Measurements from ENCODE around the gene ATP5PO. TPM values are rescaled to one million over a fixed set of nuclear protein-coding genes. Genes with fewer than 3 reads are reported as not detected.

The ATP5PO gene
- total RNA-seq, 4 donors from 2014 or later, result 119 to 324 (median 148) TPM

DNA sequence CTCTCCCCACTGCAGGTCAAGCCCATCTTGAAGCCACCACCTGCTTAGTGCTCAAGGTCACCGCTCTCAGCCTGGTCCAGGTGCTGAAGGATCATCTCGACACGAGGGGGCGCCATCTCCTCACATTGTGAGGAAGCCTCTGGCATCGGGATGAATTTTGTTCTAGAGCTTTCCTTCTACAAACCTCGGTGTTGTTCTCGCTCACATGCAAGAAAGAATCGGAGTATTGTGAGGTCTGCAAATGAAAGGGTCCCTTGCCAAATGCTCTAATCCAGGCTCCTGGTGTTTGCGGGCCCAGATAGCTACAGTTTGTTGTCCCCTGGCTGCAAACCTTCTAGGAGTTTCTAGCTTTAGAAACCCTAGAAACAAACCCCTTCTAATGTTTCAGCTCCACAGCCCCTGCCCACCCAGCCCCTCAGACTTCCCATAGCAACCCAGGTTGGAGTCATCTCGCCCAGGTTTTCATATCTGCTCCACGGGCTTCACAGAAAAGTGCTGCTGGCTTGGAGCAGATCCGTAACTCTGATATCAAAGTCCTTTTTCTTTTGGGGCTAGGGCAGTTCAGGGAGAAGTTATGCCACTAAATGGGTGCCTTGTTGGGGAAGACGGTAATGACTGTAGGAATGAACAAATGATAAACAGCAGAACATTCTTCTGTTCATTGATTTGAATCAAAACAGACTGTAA is 8.6 kb upstream of the ATP5PO start:
- Histone ChIP-seq H3K27ac (peak overlapping the region; percentile 14 to 74), H3K9me3 (no peaks in the 10 kb centered on the region), H3K4me1 (no peaks in the 10 kb centered on the region), H3K4me3 (no peak overlapping the region), H3K27me3 (no peaks in the 10 kb centered on the region), H3K36me3 (no peaks in the 10 kb centered on the region)
- intact Hi-C loops (cut with DNase I; ENCODE audit: low total_unique reads), result no loop called here
- TF ChIP-seq, protein P1, sequence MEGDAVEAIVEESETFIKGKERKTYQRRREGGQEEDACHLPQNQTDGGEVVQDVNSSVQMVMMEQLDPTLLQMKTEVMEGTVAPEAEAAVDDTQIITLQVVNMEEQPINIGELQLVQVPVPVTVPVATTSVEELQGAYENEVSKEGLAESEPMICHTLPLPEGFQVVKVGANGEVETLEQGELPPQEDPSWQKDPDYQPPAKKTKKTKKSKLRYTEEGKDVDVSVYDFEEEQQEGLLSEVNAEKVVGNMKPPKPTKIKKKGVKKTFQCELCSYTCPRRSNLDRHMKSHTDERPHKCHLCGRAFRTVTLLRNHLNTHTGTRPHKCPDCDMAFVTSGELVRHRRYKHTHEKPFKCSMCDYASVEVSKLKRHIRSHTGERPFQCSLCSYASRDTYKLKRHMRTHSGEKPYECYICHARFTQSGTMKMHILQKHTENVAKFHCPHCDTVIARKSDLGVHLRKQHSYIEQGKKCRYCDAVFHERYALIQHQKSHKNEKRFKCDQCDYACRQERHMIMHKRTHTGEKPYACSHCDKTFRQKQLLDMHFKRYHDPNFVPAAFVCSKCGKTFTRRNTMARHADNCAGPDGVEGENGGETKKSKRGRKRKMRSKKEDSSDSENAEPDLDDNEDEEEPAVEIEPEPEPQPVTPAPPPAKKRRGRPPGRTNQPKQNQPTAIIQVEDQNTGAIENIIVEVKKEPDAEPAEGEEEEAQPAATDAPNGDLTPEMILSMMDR (IDR thresholded peaks at IDR 0.05), result peak; percentile 91 to 95 (median 92)
- no peak for TF ChIP-seq POLR2A (IDR thresholded peaks at IDR 0.05)
- peak; percentile 86 to 89 for DNase-seq

DNA sequence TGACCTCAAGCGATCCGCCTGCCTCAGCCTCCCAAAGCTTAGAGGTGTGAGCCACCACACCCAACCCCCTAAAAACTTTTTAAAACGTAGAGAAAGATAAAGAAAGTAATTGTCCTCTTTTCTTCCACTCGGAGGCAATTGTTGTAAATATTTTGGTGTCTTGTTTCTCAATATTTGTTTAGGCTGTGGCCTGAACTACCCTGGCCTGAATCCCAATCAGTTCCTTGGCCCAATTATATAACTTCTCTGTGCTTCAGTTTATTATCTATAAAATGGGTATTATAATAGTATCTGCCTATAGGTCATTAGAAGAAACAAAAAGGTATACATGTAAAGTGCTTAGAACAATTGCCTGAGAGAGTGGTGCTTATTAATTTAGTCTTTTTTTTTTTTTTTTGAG is 1.8 kb upstream of the ATP5PO start:
- Histone ChIP-seq H3K9me3 (no peaks in the 10 kb centered on the region), H3K36me3 (no peaks in the 10 kb centered on the region), H3K27me3 (no peaks in the 10 kb centered on the region), H3K27ac (no peak overlapping the region), H3K4me1 (no peaks in the 10 kb centered on the region), H3K4me3 (no peak overlapping the region)
- DNase-seq, result no peak
- no peak for TF ChIP-seq POLR2A (IDR thresholded peaks at IDR 0.05)
- TF ChIP-seq, protein P1 (IDR thresholded peaks at IDR 0.05), result no peak
- intact Hi-C loops (cut with DNase I; ENCODE audit: low total_unique reads), result no loop called here

DNA sequence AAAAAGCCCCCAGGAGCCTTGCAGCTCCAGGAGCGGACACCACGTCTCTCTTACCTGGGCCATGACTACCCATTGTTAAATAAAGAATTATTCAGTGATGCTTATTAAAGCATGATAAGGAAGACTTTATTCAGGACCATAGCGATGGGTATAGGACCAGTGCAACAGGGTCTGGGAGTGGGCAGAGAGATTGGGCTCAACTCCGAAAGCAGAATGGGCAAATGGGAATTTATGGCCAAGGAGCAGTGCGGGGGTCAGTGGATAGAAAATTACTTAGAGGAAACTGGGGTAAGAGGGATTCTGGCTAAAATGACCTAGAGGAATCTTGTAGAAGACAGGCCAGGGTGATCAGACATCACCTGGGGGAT is 580 bp upstream of the ATP5PO start:
- intact Hi-C loops (cut with DNase I; ENCODE audit: low total_unique reads), result no loop called here
- H3K9me3 ChIP-seq, result no peaks in the 10 kb centered on the region
- H3K36me3 ChIP-seq, result no peaks in the 10 kb centered on the region
- peak overlapping the region; percentile 87 to 91 for H3K27ac ChIP-seq
- no peaks in the 10 kb centered on the region for H3K27me3 ChIP-seq
- no peak for TF ChIP-seq POLR2A (IDR thresholded peaks at IDR 0.05)
- TF ChIP-seq, protein P1 (IDR thresholded peaks at IDR 0.05), result no peak
- H3K4me3 ChIP-seq, result peak overlapping the region; percentile 83 to 94
- DNase-seq, result no peak
- no peaks in the 10 kb centered on the region for H3K4me1 ChIP-seq

DNA sequence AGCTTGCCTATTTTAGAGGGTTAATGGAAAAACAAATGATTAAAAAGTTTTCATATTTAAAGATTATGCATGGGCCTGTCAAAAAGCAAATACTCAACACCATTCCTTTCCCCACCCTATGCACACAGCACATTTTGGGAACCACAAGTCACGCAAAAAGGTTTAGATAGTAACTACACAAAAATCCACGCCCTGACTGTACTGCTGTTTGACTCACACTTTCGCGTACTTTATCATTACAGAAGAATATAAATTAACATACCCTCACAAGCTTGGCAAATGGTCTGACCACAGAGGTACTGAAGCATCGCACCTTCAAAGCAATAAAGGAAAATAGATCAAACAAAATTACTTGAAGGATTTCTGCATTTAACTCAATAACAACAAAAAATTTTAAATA is 1.4 kb downstream of the ATP5PO start:
- no peaks in the 10 kb centered on the region for H3K36me3 ChIP-seq
- no peak overlapping the region for H3K27ac ChIP-seq
- no peak for DNase-seq
- H3K4me1 ChIP-seq, result no peaks in the 10 kb centered on the region
- H3K9me3 ChIP-seq, result no peaks in the 10 kb centered on the region
- TF ChIP-seq POLR2A (IDR thresholded peaks at IDR 0.05), result no peak
- TF ChIP-seq, protein P1 (IDR thresholded peaks at IDR 0.05), result no peak
- no peaks in the 10 kb centered on the region for H3K27me3 ChIP-seq
- no peak overlapping the region for H3K4me3 ChIP-seq
- intact Hi-C loops (cut with DNase I; ENCODE audit: low total_unique reads), result no loop called here

DNA sequence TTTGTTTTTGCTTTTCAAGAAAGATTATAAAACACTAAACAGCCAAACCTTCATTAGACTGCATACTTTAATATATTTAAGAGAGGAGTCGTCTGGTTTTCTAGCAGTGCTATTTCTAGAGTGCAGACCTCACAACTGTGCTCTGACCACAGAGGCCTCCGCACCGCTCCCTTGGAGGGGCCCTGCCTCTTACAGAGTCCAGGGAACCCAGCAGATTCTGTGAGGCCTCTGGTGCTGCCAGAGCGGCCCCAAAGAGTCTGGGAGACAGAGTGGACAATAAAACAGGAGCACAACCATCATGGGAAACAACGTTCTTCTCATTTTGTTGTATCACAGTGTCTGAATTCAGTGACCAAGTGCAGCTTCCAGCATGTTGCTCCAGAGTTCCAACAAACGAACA is 5.8 kb downstream of the ATP5PO start:
- intact Hi-C loops (cut with DNase I; ENCODE audit: low total_unique reads), result no loop called here
- Histone ChIP-seq H3K9me3 (no peaks in the 10 kb centered on the region), H3K27ac (no peak overlapping the region), H3K27me3 (no peaks in the 10 kb centered on the region), H3K36me3 (no peaks in the 10 kb centered on the region), H3K4me3 (no peak overlapping the region), H3K4me1 (no peaks in the 10 kb centered on the region)
- no peak for TF ChIP-seq POLR2A (IDR thresholded peaks at IDR 0.05)
- TF ChIP-seq, protein P1 (IDR thresholded peaks at IDR 0.05), result no peak
- no peak for DNase-seq

All from uterus (tissue), 4 donors.